ENCODE data around the gene GAS2L2. TPM values are rescaled to one million over a fixed set of nuclear protein-coding genes. Genes with fewer than 3 reads are reported as not detected.

Gene GAS2L2
- total RNA-seq, 4 donors from 2014 or later = not detected

- peaks cover 0 to 4% of the 10 kb centered on the region in 2 donors for H3K27me3 ChIP-seq
- TF ChIP-seq POLR2A (IDR thresholded peaks at IDR 0.05) (no peak), CTCF (IDR thresholded peaks at IDR 0.05) (no peak)
- no peaks in the 10 kb centered on the region for H3K36me3 ChIP-seq
- H3K4me1 ChIP-seq = peaks cover 0 to 20% (median 2%) of the 10 kb centered on the region in 4 donors
- no peak for DNase-seq
- H3K4me3 ChIP-seq = no peak overlapping the region
- H3K27ac ChIP-seq = no peak overlapping the region
- H3K9me3 ChIP-seq = no peaks in the 10 kb centered on the region
Observed at GRCh38 chr17:35750526-35751395, 2.3 kb downstream of the GAS2L2 start.

GRCh38 chr17:35749560-35750412 lies 3.3 kb downstream of the GAS2L2 start:
- peaks cover 0 to 20% (median 2%) of the 10 kb centered on the region in 4 donors for H3K4me1 ChIP-seq
- no peaks in the 10 kb centered on the region for H3K36me3 ChIP-seq
- peaks cover 0 to 4% of the 10 kb centered on the region in 2 donors for H3K27me3 ChIP-seq
- H3K4me3 ChIP-seq = peak overlapping the region in 1 of 4 donors; percentile 5
- TF ChIP-seq POLR2A (IDR thresholded peaks at IDR 0.05) (no peak), CTCF (IDR thresholded peaks at IDR 0.05) (no peak)
- no peak overlapping the region for H3K27ac ChIP-seq
- H3K9me3 ChIP-seq = no peaks in the 10 kb centered on the region
- no peak for DNase-seq

GRCh38 chr17:35748979-35749378 lies 4.1 kb downstream of the GAS2L2 start:
- peaks cover 0 to 20% (median 2%) of the 10 kb centered on the region in 4 donors for H3K4me1 ChIP-seq
- DNase-seq = no peak
- H3K36me3 ChIP-seq = no peaks in the 10 kb centered on the region
- no peak overlapping the region for H3K27ac ChIP-seq
- no peak overlapping the region for H3K4me3 ChIP-seq
- H3K27me3 ChIP-seq = peaks cover 0 to 4% of the 10 kb centered on the region in 2 donors
- H3K9me3 ChIP-seq = no peaks in the 10 kb centered on the region
- no peak for TF ChIP-seq POLR2A (IDR thresholded peaks at IDR 0.05)
- TF ChIP-seq CTCF (IDR thresholded peaks at IDR 0.05) = no peak

GRCh38 chr17:35748341-35748841 lies 4.6 kb downstream of the GAS2L2 start:
- DNase-seq = no peak
- no peaks in the 10 kb centered on the region for H3K36me3 ChIP-seq
- no peak overlapping the region for H3K27ac ChIP-seq
- peaks cover 0 to 20% (median 2%) of the 10 kb centered on the region in 4 donors for H3K4me1 ChIP-seq
- no peak overlapping the region for H3K4me3 ChIP-seq
- TF ChIP-seq POLR2A (IDR thresholded peaks at IDR 0.05) = no peak
- no peak for TF ChIP-seq CTCF (IDR thresholded peaks at IDR 0.05)
- peaks cover 0 to 4% of the 10 kb centered on the region in 2 donors for H3K27me3 ChIP-seq
- no peaks in the 10 kb centered on the region for H3K9me3 ChIP-seq

- Histone ChIP-seq H3K4me1 (peaks cover 0 to 20% (median 2%) of the 10 kb centered on the region in 4 donors), H3K27me3 (peaks cover 0 to 4% of the 10 kb centered on the region in 2 donors), H3K36me3 (no peaks in the 10 kb centered on the region), H3K27ac (no peak overlapping the region), H3K9me3 (no peaks in the 10 kb centered on the region), H3K4me3 (no peak overlapping the region)
- TF ChIP-seq CTCF (IDR thresholded peaks at IDR 0.05) = peak; percentile 74 to 93 (median 90)
- no peak for TF ChIP-seq POLR2A (IDR thresholded peaks at IDR 0.05)
- DNase-seq = peak; percentile 76 to 91 (median 79)
Observed at GRCh38 chr17:35747540-35748017, 5.5 kb downstream of the GAS2L2 start.
